ENCODE measurements around the gene EXT2. TPM values are rescaled to one million over a fixed set of nuclear protein-coding genes. Genes with fewer than 3 reads are reported as not detected.

Gene EXT2
- total RNA-seq, 1 experiment from 2014 or later, result 42.9 TPM

GRCh38 chr11:44280257-44280656 is 184.8 kb downstream of the EXT2 start:
- Histone ChIP-seq H3K9me3 (ENCODE audit: control insufficient read depth, low read depth, low read length) (no peaks in the 10 kb centered on the region), H3K4me2 (ENCODE audit: insufficient read depth, insufficient read length, low read length) (no peak overlapping the region), H2BK5ac (ENCODE audit: insufficient read length, low read length) (no peak overlapping the region), H3K79me1 (ENCODE audit: insufficient read depth, low read depth, low read length, poor library complexity, severe bottlenecking) (no peaks in the 10 kb centered on the region), H3K27ac (ENCODE audit: insufficient read length, low read depth, low read length) (no peak overlapping the region), H3K4ac (ENCODE audit: low read depth, low read length) (no peak overlapping the region), H3T11ph (ENCODE audit: low read length) (no peak overlapping the region), H2BK15ac (ENCODE audit: low read depth, low read length) (no peak overlapping the region), H3K27me3 (ENCODE audit: insufficient read depth, low read length) (no peaks in the 10 kb centered on the region), H3K14ac (ENCODE audit: insufficient read depth, low read length) (no peak overlapping the region), H4K5ac (ENCODE audit: insufficient read length, low read depth, low read length) (no peak overlapping the region), H3K23me2 (ENCODE audit: insufficient read length, low read depth, low read length, poor library complexity, severe bottlenecking) (no peaks in the 10 kb centered on the region), H2AFZ (ENCODE audit: low read length) (no peak overlapping the region), H4K91ac (ENCODE audit: insufficient read length, low read depth, low read length) (no peak overlapping the region), H4K20me1 (ENCODE audit: control insufficient read depth, insufficient read depth, insufficient read length) (no peaks in the 10 kb centered on the region), H4K8ac (replicated peaks; ENCODE audit: insufficient read length, low read depth, low read length) (no peak overlapping the region), H3K4me1 (ENCODE audit: insufficient read depth, low read length) (no peaks in the 10 kb centered on the region; the same call in 1 of the 2 replicates), H3K18ac (ENCODE audit: insufficient read length, low read depth, low read length) (no peak overlapping the region), H3K23ac (ENCODE audit: insufficient read length, low read depth, low read length) (no peak overlapping the region), H2AK5ac (ENCODE audit: insufficient read length, low read length) (no peak overlapping the region), H3K9ac (ENCODE audit: extremely low read depth, insufficient read length, low read length) (no peak overlapping the region), H2BK20ac (ENCODE audit: low read depth, low read length, poor library complexity, severe bottlenecking) (no peak overlapping the region), H3K56ac (ENCODE audit: insufficient read length, low read depth, low read length) (no peak overlapping the region), H3K79me2 (ENCODE audit: insufficient read depth, low read length) (no peaks in the 10 kb centered on the region), H2BK12ac (ENCODE audit: insufficient read length, low read depth, low read length) (no peak overlapping the region), H2BK120ac (ENCODE audit: low read depth, low read length, poor library complexity, severe bottlenecking) (no peak overlapping the region)
- TF ChIP-seq, protein P1, sequence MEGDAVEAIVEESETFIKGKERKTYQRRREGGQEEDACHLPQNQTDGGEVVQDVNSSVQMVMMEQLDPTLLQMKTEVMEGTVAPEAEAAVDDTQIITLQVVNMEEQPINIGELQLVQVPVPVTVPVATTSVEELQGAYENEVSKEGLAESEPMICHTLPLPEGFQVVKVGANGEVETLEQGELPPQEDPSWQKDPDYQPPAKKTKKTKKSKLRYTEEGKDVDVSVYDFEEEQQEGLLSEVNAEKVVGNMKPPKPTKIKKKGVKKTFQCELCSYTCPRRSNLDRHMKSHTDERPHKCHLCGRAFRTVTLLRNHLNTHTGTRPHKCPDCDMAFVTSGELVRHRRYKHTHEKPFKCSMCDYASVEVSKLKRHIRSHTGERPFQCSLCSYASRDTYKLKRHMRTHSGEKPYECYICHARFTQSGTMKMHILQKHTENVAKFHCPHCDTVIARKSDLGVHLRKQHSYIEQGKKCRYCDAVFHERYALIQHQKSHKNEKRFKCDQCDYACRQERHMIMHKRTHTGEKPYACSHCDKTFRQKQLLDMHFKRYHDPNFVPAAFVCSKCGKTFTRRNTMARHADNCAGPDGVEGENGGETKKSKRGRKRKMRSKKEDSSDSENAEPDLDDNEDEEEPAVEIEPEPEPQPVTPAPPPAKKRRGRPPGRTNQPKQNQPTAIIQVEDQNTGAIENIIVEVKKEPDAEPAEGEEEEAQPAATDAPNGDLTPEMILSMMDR (conservative IDR thresholded peaks at IDR 0.05), result no peak
- no peak for DNase-seq
- H3K36me3 Mint-ChIP-seq (ENCODE audit: insufficient read depth in 1 of 3, low read depth in 3 of 3), result no peaks in the 10 kb centered on the region
- H3K27me3 Mint-ChIP-seq (ENCODE audit: low read depth), result peaks cover 5% of the 10 kb centered on the region
- H3K4me3 Mint-ChIP-seq, result no peak overlapping the region
- H3K4me1 Mint-ChIP-seq, result peaks cover 12 to 15% of the 10 kb centered on the region in 2 experiments
- no CpG with 5 or more reads among the region's 7 CpGs for WGBS (ENCODE audit: extremely low coverage, insufficient read length, low lambda C conversion rate)
- H3K27ac Mint-ChIP-seq, result no peak overlapping the region
- H3K9me3 Mint-ChIP-seq, result no peaks in the 10 kb centered on the region; a peak in 1 of 5 replicates
